H1 (cell line): Measurements from ENCODE around the gene TTC5. TPM values are rescaled to one million over a fixed set of nuclear protein-coding genes. Genes with fewer than 3 reads are reported as not detected.

ENCODE experiments used
- CTCF ChIA-PET: fragments of 300-600 bp; sonication (Branson Sonifier 250); formaldehyde crosslinking; loops from one replicate; lab custom pipeline; 2021; ENCODE audit not compliant: partially characterized antibody; lab: Charles Lee
- POLR2A ChIA-PET: fragments of 300-600 bp; sonication (Branson Sonifier 250); formaldehyde crosslinking; loops from one replicate; lab custom pipeline; 2021; ENCODE audit warnings: inconsistent platforms; ENCODE audit not compliant: partially characterized antibody; lab: Charles Lee
- DNase-seq, 2 experiments: peaks; one replicate each; pipeline versions ENCODE4 v3.0.0 to v3.0.0-alpha.2; 2010 to 2022; ENCODE audit warnings: low spot score in 2 of 2, low read depth in 1 of 2, mixed read lengths in 1 of 2
- FAIRE-seq: peaks from 2 replicates; lab custom pipeline; 2011; peaks lifted over from hg19 to GRCh38; lab: Jason Lieb, UNC
- H2AFZ ChIP-seq: 2 replicates; pipeline ENCODE4 v1.8.1; 2012; ENCODE audit warnings: low read length, inconsistent platforms
- H2AK5ac ChIP-seq: 2 replicates; pipeline ENCODE4 v1.6.1; 2013; ENCODE audit warnings: low read depth, low read length
- H2BK120ac ChIP-seq: replicated peaks from 2 replicates; pipeline ENCODE3; 2013; ENCODE audit warnings: low read depth, low read length, inconsistent platforms
- H2BK12ac ChIP-seq: 2 replicates; pipeline ENCODE4 v1.6.1; 2013; ENCODE audit warnings: low read depth, low read length
- H2BK15ac ChIP-seq: 2 replicates; pipeline ENCODE4 v1.6.1; 2013; ENCODE audit warnings: low read length
- H2BK20ac ChIP-seq: 2 replicates; pipeline ENCODE4 v1.6.1; 2013; ENCODE audit warnings: low read length
- H2BK5ac ChIP-seq: 2 replicates; pipeline ENCODE4 v1.6.1; 2013; ENCODE audit warnings: low read depth, low read length
- H3K14ac ChIP-seq: 2 replicates; pipeline ENCODE4 v1.6.1; 2013; ENCODE audit warnings: inconsistent platforms; ENCODE audit not compliant: insufficient read length
- H3K18ac ChIP-seq: 2 replicates; pipeline ENCODE4 v1.6.1; 2013; ENCODE audit warnings: low read length; ENCODE audit errors: extremely low read depth
- H3K23ac ChIP-seq: 2 replicates; pipeline ENCODE4 v1.6.1; 2013; ENCODE audit warnings: inconsistent platforms; ENCODE audit not compliant: insufficient read length
- H3K23me2 ChIP-seq: 2 replicates; pipeline ENCODE4 v1.6.1; 2013; ENCODE audit warnings: low read depth, low read length
- H3K27ac ChIP-seq: 2 replicates; pipeline ENCODE4 v1.6.1; 2011; ENCODE audit warnings: low read depth, low read length, inconsistent platforms
- H3K27me3 ChIP-seq, 4 experiments: replicated peaks in 1 of 4; 1 replicate in 1 of 4; 2 replicates in 3 of 4; pipeline versions ENCODE4 v1.6.1 to v1.8.1; 2011 to 2013; ENCODE audit warnings: low read length in 3 of 4, mild to moderate bottlenecking in 3 of 4, inconsistent platforms in 2 of 4, mixed read lengths in 2 of 4, moderate library complexity in 1 of 4; ENCODE audit not compliant: control insufficient read depth in 3 of 4, insufficient read depth in 3 of 4; ENCODE audit errors: extremely low read depth in 1 of 4
- H3K36me3 ChIP-seq, 4 experiments: 2 replicates each; pipeline versions ENCODE4 v1.6.1 to v1.8.1; 2011 to 2013; ENCODE audit warnings: mild to moderate bottlenecking in 4 of 4, low read length in 3 of 4, moderate library complexity in 2 of 4, control low read depth in 1 of 4, inconsistent platforms in 1 of 4; ENCODE audit not compliant: insufficient read depth in 4 of 4, control insufficient read depth in 2 of 4
- H3K4ac ChIP-seq: replicated peaks from 2 replicates; pipeline ENCODE3; 2013; ENCODE audit warnings: low read length, low read depth, mixed read lengths, inconsistent platforms; ENCODE audit not compliant: insufficient read length
- H3K4me1 ChIP-seq, 4 experiments: replicated peaks in 1 of 4; 1 replicate in 1 of 4; 2 replicates in 3 of 4; pipeline versions ENCODE4 v1.6.1 to v1.8.1; 2011 to 2013; ENCODE audit warnings: low read length in 3 of 4, inconsistent platforms in 2 of 4, mixed read lengths in 1 of 4; ENCODE audit not compliant: insufficient read depth in 4 of 4, control insufficient read depth in 3 of 4
- H3K4me2 ChIP-seq, 2 experiments: 2 replicates each; pipeline versions ENCODE4 v1.6.1 to v1.8.1; 2011 to 2013; ENCODE audit warnings: low read depth in 2 of 2, low read length in 2 of 2, control low read depth in 1 of 2, inconsistent platforms in 1 of 2, mild to moderate bottlenecking in 1 of 2; ENCODE audit not compliant: insufficient read depth in 1 of 2
- H3K4me3 ChIP-seq, 4 experiments: fragments of 200-600, 300-600 bp in 1 of 4; sonication (generic), shearing (Covaris generic), sonication (Bioruptor Twin) in 1 of 4; 2 replicates each; pipeline versions ENCODE4 v1.5.1 to v1.8.1; 2011 to 2016; ENCODE audit warnings: low read length in 4 of 4, low read depth in 3 of 4, control low read depth in 2 of 4, inconsistent platforms in 2 of 4, mild to moderate bottlenecking in 2 of 4, mixed read lengths in 1 of 4, moderate library complexity in 1 of 4; ENCODE audit not compliant: insufficient read depth in 2 of 4; ENCODE audit errors: extremely low read depth in 1 of 4
- H3K56ac ChIP-seq: replicated peaks from 2 replicates; pipeline ENCODE3; 2013; ENCODE audit warnings: low read depth, mild to moderate bottlenecking, mixed read lengths, low read length, inconsistent platforms; ENCODE audit not compliant: insufficient read length
- H3K79me1 ChIP-seq: 2 replicates; pipeline ENCODE4 v1.6.1; 2013; ENCODE audit warnings: low read depth, low read length, control low read depth
- H3K79me2 ChIP-seq, 2 experiments: 2 replicates each; pipeline versions ENCODE4 v1.6.1 to v1.8.1; 2012 to 2013; ENCODE audit warnings: low read length in 2 of 2, mild to moderate bottlenecking in 2 of 2, inconsistent platforms in 1 of 2; ENCODE audit not compliant: insufficient read depth in 2 of 2, control insufficient read depth in 1 of 2
- H3K9ac ChIP-seq, 4 experiments: replicated peaks in 1 of 4; 1 replicate in 1 of 4; 2 replicates in 3 of 4; pipeline versions ENCODE4 v1.6.1 to v1.8.1; 2011 to 2013; ENCODE audit warnings: low read depth in 3 of 4, low read length in 3 of 4, control low read depth in 2 of 4, mild to moderate bottlenecking in 2 of 4, moderate library complexity in 2 of 4, inconsistent platforms in 1 of 4; ENCODE audit errors: extremely low read depth in 1 of 4
- H3K9me3 ChIP-seq, 2 experiments: 2 replicates each; pipeline versions ENCODE4 v1.6.1 to v1.8.1; 2012 to 2013; ENCODE audit warnings: mild to moderate bottlenecking in 2 of 2, moderate library complexity in 2 of 2, control low read depth in 1 of 2, inconsistent platforms in 1 of 2, low read depth in 1 of 2, low read length in 1 of 2, mixed read lengths in 1 of 2; ENCODE audit not compliant: insufficient read depth in 2 of 2
- H4K20me1 ChIP-seq, 2 experiments: replicated peaks in 1 of 2; 2 replicates each; pipeline versions ENCODE3 to v1.8.1; 2011 to 2013; ENCODE audit warnings: inconsistent platforms in 2 of 2, low read length in 2 of 2, mild to moderate bottlenecking in 1 of 2; ENCODE audit not compliant: insufficient read depth in 2 of 2, control insufficient read depth in 1 of 2
- H4K5ac ChIP-seq: 2 replicates; pipeline ENCODE4 v1.6.1; 2013; ENCODE audit warnings: low read length, low read depth, mixed read lengths, inconsistent platforms; ENCODE audit not compliant: insufficient read length
- H4K8ac ChIP-seq: 2 replicates; pipeline ENCODE4 v1.8.0; 2013; ENCODE audit warnings: mild to moderate bottlenecking, moderate library complexity, low read length, inconsistent platforms; ENCODE audit not compliant: insufficient read depth; ENCODE audit errors: extremely low read depth
- H4K91ac ChIP-seq: replicated peaks from 2 replicates; pipeline ENCODE3; 2013; ENCODE audit warnings: low read length, mixed read lengths, inconsistent platforms; ENCODE audit not compliant: insufficient read length
- HDAC2 ChIP-seq, 2 experiments: fragments of 300-600 bp in 1 of 2; sonication (generic) in 1 of 2; IDR thresholded peaks; 2 replicates each; pipeline ENCODE4 v1.6.1; 2011 to 2012; ENCODE audit warnings: low read depth in 2 of 2, low read length in 2 of 2, mild to moderate bottlenecking in 2 of 2, moderate library complexity in 2 of 2, borderline replicate concordance in 1 of 2, inconsistent platforms in 1 of 2
- JUN ChIP-seq: IDR thresholded peaks from 2 replicates; pipeline ENCODE4 v1.6.1; 2011; ENCODE audit warnings: low read depth, mild to moderate bottlenecking, improper control_type of control experiment, low read length
- NANOG ChIP-seq: IDR thresholded peaks from 2 replicates; pipeline ENCODE4 v1.6.1; 2011; ENCODE audit warnings: low read length, low read depth, mild to moderate bottlenecking, inconsistent platforms; ENCODE audit not compliant: insufficient read depth, poor library complexity, severe bottlenecking
- SP1 ChIP-seq: IDR thresholded peaks from 2 replicates; pipeline ENCODE4 v1.6.1; 2011; ENCODE audit warnings: low read depth, low read length
- polyA plus RNA-seq, 7 experiments: library from polyadenylated mRNA; depleted of rRNA in 3 of 7; stranded (reverse) in 5 of 7; unstranded in 2 of 7; fragments of >200 nt in 5 of 7; fragments of 200-250 nt in 2 of 7; gene quantifications; 1 replicate in 5 of 7; 2 replicates in 1 of 7; 4 replicates in 1 of 7; pipeline versions ENCODE4 v1.2.1 to v1.2.3, GENCODE V29; 2011 to 2013; ENCODE audit warnings: missing spikeins in 2 of 7, mixed read lengths in 2 of 7
- total RNA-seq: library from RNA; stranded (reverse); fragmentation: NEBNext Ultra II Directional; extraction: Animal tissue kit (Norgen Biotek cat#: 25700); gene quantifications from 2 replicates; pipeline ENCODE4 v1.2.1, GENCODE V29; 2021

The TTC5 gene
- total and polyA plus RNA-seq, 2 of the 8 experiments (the other 6 are each of a cell fraction or from before 2014, with no cell fraction given), result 9.1 to 18.0 TPM

- ChIA-PET POLR2A (interaction anchor here (1.0 kb wide), 1 partner anchor 98 kb away, joined by 4 read pairs; no protein-coding TSS in a partner anchor), CTCF (interaction anchor here (1.7 to 2.1 kb wide), 3 partner anchors 10 to 31 kb away, joined by 4 to 13 read pairs (median 7); no protein-coding TSS in a partner anchor)
- DNase-seq (no peak), FAIRE-seq (no peak)
- Histone ChIP-seq H2AK5ac (no peak overlapping the region), H3K23me2 (no peaks in the 10 kb centered on the region), H3K36me3 (peaks cover 21 to 86% (median 53%) of the 10 kb centered on the region in 4 experiments), H4K20me1 (no peaks in the 10 kb centered on the region), H4K8ac (no peak overlapping the region), H3K4me1 (no peaks in the 10 kb centered on the region), H2BK120ac (no peak overlapping the region), H4K5ac (no peak overlapping the region), H3K4me3 (no peak overlapping the region), H3K79me1 (no peaks in the 10 kb centered on the region), H3K9ac (no peak overlapping the region), H3K18ac (no peak overlapping the region), H3K9me3 (no peaks in the 10 kb centered on the region; a peak in 1 of 4 replicates), H3K79me2 (no peaks in the 10 kb centered on the region), H3K56ac (no peak overlapping the region), H3K27me3 (no peaks in the 10 kb centered on the region), H2BK12ac (no peak overlapping the region), H3K4ac (no peak overlapping the region), H2AFZ (no peak overlapping the region), H4K91ac (no peak overlapping the region), H3K27ac (no peak overlapping the region), H3K4me2 (no peak overlapping the region), H3K14ac (no peak overlapping the region), H3K23ac (no peak overlapping the region), H2BK15ac (no peak overlapping the region), H2BK20ac (no peak overlapping the region), H2BK5ac (no peak overlapping the region)
- no peak for TF ChIP-seq JUN
- no peak for TF ChIP-seq NANOG
- TF ChIP-seq HDAC2 (IDR thresholded peaks at IDR 0.05; ENCODE audit: borderline replicate concordance in 1 of 2, low read depth in 2 of 2, low read length in 2 of 2), result no peak
- no peak for TF ChIP-seq SP1
Measured at GRCh38 chr14:20350860-20351259, 45.1 kb upstream of the TTC5 start.
